Globus pallidus (tissue), 1 donor: ENCODE measurements around the gene SLC11A1.

Experiments used
- DNase-seq: peaks from one replicate; pipeline ENCODE4 v3.0.0-alpha.2; 2015; ENCODE audit warnings: low spot score

Gene SLC11A1

GRCh38 chr2:218394298-218395089 is 12.4 kb downstream of the SLC11A1 start:
- no peak for DNase-seq

GRCh38 chr2:218395090-218395444 is 13.0 kb downstream of the SLC11A1 start:
- DNase-seq, result no peak

GRCh38 chr2:218395456-218395825 is 13.4 kb downstream of the SLC11A1 start:
- no peak for DNase-seq

- peak; percentile 98 for DNase-seq
These were observed 14.0 kb downstream of the SLC11A1 start for GRCh38 chr2:218395826-218396687.

- peak; percentile 78 for DNase-seq
These were observed 14.8 kb downstream of the SLC11A1 start for GRCh38 chr2:218396688-218397462.

- no peak for DNase-seq
These were observed 15.4 kb downstream of the SLC11A1 start for GRCh38 chr2:218397463-218397819.

GRCh38 chr2:218397820-218398436 is 15.9 kb downstream of the SLC11A1 start:
- peak; percentile 46 for DNase-seq

- DNase-seq, result peak; percentile 83
These were observed 16.6 kb downstream of the SLC11A1 start for GRCh38 chr2:218398437-218399390.

- peak; percentile 92 for DNase-seq
These were observed 17.5 kb downstream of the SLC11A1 start, which contains the start of gene CTDSP1 for GRCh38 chr2:218399391-218400166. TSS of gene CTDSP1 (plus strand) at chr2:218399868. CDS start at chr2:218400091, 223 bp downstream.

- peak; percentile 41 for DNase-seq
These were observed 18.3 kb downstream of the SLC11A1 start for GRCh38 chr2:218400167-218400929.

GRCh38 chr2:218400930-218401881 is 19.1 kb downstream of the SLC11A1 start:
- no peak for DNase-seq

GRCh38 chr2:218401890-218402289 is 19.8 kb downstream of the SLC11A1 start:
- DNase-seq, result no peak

- no peak for DNase-seq
These were observed 20.4 kb downstream of the SLC11A1 start for GRCh38 chr2:218402491-218402901.

GRCh38 chr2:218402911-218403411 is 20.9 kb downstream of the SLC11A1 start:
- DNase-seq, result no peak

GRCh38 chr2:218403810-218404209 is 21.7 kb downstream of the SLC11A1 start:
- no peak for DNase-seq

GRCh38 chr2:218404351-218405085 is 22.4 kb downstream of the SLC11A1 start:
- no peak for DNase-seq
